ENCODE results near the gene FAM25G. TPM values are rescaled to one million over a fixed set of nuclear protein-coding genes. Genes with fewer than 3 reads are reported as not detected.

Gene FAM25G
- total RNA-seq, 2 experiments from 2014 or later = not detected

DNA sequence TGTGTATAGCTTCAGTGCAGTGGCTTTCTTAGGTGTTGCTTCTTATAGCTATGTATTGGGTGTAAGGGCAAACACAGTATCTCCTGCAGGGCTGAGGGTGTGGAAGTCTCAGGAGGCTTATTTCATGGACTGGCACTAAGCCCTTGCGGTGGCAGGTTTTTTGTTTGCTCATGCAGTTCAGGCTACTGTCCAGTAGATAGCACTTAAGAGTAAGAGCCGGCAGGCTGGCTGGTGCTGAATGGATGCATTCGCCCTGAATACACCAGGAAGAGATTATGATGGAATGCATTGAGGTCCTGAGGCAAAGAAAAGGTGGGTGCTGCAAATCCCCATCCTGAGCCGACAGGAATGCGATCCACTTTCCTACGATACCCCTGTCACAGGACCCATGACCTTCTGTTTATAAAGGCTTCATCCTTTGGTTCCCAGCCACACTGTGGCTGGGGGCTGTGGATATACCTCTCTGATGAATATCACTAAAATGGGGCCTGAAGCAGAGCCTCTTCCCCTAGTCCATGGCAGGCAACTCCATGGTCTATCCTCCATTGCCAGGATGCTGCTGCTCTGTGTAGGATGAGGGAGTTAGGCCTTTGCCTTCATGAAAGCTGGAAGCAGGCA lies 52.5 kb downstream of the FAM25G start:
- Mint-ChIP-seq H3K4me3 (no peak overlapping the region), H3K27me3 (ENCODE audit: low read depth) (peaks cover 32% of the 10 kb centered on the region), H3K36me3 (ENCODE audit: low read depth) (peaks cover 1% of the 10 kb centered on the region), H3K4me1 (ENCODE audit: low read depth) (no peaks in the 10 kb centered on the region), H3K27ac (no peak overlapping the region), H3K9me3 (peaks cover 4% of the 10 kb centered on the region)
- DNase-seq = peak; percentile 2
- intact Hi-C loops (cut with micrococcal nuclease) = no loop called here
- CTCF ChIA-PET = no interaction called here

Other genes with a start within 250 kb of the FAM25G start
- gene GDF10, start 191.5 kb downstream of the FAM25G start, total RNA-seq = under 1 TPM; 0.12 to 0.19 TPM
- not detected for gene GDF2, start 169.2 kb downstream of the FAM25G start, total RNA-seq
- not detected for gene RBP3, start 143.3 kb downstream of the FAM25G start, total RNA-seq
- under 1 TPM; 0.84 to 0.93 TPM for gene ZNF488, start 107.4 kb downstream of the FAM25G start, total RNA-seq
- not detected for gene ANXA8, start 7.6 kb downstream of the FAM25G start, total RNA-seq
- gene AGAP9, start 31.9 kb upstream of the FAM25G start, total RNA-seq = 1 to 10 TPM; 6.7 to 7.9 TPM

Measured in activated naive CD4-positive, alpha-beta T cell treated with anti-CD3 and anti-CD28 coated beads for 36 hours (primary cell).